GM10847 (cell line): Measurements from ENCODE around the gene TCERG1L.

ENCODE experiments used
- POLR2A ChIP-seq: IDR thresholded peaks from 2 replicates; pipeline ENCODE4 v1.6.1; 2011; ENCODE audit not compliant: insufficient read length; ENCODE audit errors: extremely low read depth

TCERG1L gene

GRCh38 chr10:131074682-131075081 lies 236.8 kb downstream of the TCERG1L start:
- no peak for TF ChIP-seq POLR2A

- TF ChIP-seq POLR2A = no peak
Measured at GRCh38 chr10:131073469-131074035, 238.0 kb downstream of the TCERG1L start.

GRCh38 chr10:131072651-131073468 lies 238.7 kb downstream of the TCERG1L start:
- TF ChIP-seq POLR2A = no peak

GRCh38 chr10:131071721-131072120 lies 239.8 kb downstream of the TCERG1L start:
- no peak for TF ChIP-seq POLR2A

GRCh38 chr10:131070856-131071255 lies 240.7 kb downstream of the TCERG1L start:
- TF ChIP-seq POLR2A = no peak

- no peak for TF ChIP-seq POLR2A
Measured at GRCh38 chr10:131068760-131069159, 242.8 kb downstream of the TCERG1L start.

- TF ChIP-seq POLR2A = no peak
Measured at GRCh38 chr10:131068311-131068710, 243.2 kb downstream of the TCERG1L start.

GRCh38 chr10:131067690-131068089 lies 243.8 kb downstream of the TCERG1L start:
- no peak for TF ChIP-seq POLR2A

- no peak for TF ChIP-seq POLR2A
Measured at GRCh38 chr10:131065673-131066305, 245.7 kb downstream of the TCERG1L start.

GRCh38 chr10:131063311-131063710 lies 248.2 kb downstream of the TCERG1L start:
- no peak for TF ChIP-seq POLR2A

- no peak for TF ChIP-seq POLR2A
Measured at GRCh38 chr10:131062621-131063260, 248.8 kb downstream of the TCERG1L start.

GRCh38 chr10:131061216-131061615 lies 250.3 kb downstream of the TCERG1L start:
- TF ChIP-seq POLR2A = no peak

GRCh38 chr10:131059881-131060280 lies 251.6 kb downstream of the TCERG1L start:
- no peak for TF ChIP-seq POLR2A

- TF ChIP-seq POLR2A = no peak
Measured at GRCh38 chr10:131058799-131059198, 252.7 kb downstream of the TCERG1L start.

GRCh38 chr10:131056781-131057180 lies 254.7 kb downstream of the TCERG1L start:
- TF ChIP-seq POLR2A = no peak
